KOPT-K1 (cell line): ENCODE data around the gene NTN1.

Source experiments
- H3K27ac ChIP-seq: fragments of 200-600 bp; sonication (generic); 2 replicates; pipeline ENCODE4 v1.5.1; 2016; ENCODE audit warnings: antibody characterized with exemption, mild to moderate bottlenecking, low read depth, low read length; ENCODE audit not compliant: poor library complexity, severe bottlenecking
- H3K36me3 ChIP-seq: fragments of 200-600 bp; sonication (generic); 2 replicates; pipeline ENCODE4 v1.5.1; 2017; ENCODE audit warnings: antibody characterized with exemption, mild to moderate bottlenecking, low read length, moderate library complexity; ENCODE audit not compliant: insufficient read depth
- H3K9me3 ChIP-seq: fragments of 200-600 bp; sonication (generic); 2 replicates; pipeline ENCODE4 v1.5.1; 2017; ENCODE audit warnings: antibody characterized with exemption, low read length, mild to moderate bottlenecking; ENCODE audit not compliant: insufficient read depth, poor library complexity, severe bottlenecking

The NTN1 gene

DNA sequence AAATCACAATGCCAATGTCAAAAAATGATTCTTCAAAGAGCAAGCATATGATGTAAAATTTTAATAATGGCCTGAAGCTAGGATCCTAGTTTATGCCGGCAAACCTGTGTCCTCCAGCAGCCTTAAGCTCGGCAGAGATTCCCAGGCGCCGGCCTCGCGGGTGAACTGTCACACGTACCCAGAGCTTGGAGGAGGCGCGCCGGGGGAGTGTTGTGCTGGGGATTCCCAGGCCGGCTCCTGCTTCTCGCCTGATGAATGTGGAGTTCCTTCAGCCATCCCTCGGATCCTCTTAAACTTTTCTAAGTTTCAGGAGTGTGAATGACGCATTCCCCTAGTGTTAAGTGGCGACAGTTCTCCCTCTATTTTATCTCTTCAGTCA is 19.1 kb upstream of the NTN1 start:
- H3K36me3 ChIP-seq = no peaks in the 10 kb centered on the region
- peaks cover 32% of the 10 kb centered on the region for H3K9me3 ChIP-seq
- H3K27ac ChIP-seq = no peak overlapping the region

DNA sequence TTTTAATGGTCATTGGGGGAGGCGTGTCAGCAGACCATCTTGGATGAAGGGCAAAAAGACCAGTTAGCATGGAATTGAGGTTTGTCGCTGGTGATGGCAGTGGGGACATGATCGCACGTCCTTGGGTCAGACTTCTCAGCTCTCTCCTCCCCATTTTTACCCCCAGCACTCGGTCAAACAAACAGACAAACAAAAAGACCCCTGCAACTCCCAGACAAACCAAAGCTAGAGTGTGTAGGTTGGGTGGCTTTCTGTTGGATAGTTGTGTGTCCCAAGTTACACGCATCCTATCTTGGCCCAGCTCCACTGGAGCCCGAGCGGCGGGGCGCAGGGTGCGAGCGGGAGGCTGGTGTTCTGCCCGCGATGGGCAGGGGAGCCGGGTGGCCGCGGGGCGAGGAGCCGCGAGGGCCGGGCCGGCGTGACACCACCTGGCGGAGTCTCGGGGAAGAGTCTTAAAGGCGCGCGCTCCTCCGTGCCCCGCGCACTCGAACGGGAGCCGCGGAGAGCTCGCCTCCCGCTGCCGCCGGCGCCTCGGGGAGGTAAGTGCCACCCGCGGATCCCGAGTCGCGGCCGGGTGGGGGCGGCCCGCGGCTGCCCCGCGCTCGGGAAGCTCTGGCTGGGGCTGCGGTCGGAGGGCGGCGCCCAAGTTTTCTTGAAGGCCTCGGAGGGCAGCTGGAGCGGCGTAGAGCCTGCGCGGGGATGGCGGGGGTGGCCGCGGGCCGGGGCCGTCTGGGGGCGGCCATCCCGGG is 18.5 kb upstream of the NTN1 start:
- peaks cover 32% of the 10 kb centered on the region for H3K9me3 ChIP-seq
- H3K27ac ChIP-seq = no peak overlapping the region

DNA sequence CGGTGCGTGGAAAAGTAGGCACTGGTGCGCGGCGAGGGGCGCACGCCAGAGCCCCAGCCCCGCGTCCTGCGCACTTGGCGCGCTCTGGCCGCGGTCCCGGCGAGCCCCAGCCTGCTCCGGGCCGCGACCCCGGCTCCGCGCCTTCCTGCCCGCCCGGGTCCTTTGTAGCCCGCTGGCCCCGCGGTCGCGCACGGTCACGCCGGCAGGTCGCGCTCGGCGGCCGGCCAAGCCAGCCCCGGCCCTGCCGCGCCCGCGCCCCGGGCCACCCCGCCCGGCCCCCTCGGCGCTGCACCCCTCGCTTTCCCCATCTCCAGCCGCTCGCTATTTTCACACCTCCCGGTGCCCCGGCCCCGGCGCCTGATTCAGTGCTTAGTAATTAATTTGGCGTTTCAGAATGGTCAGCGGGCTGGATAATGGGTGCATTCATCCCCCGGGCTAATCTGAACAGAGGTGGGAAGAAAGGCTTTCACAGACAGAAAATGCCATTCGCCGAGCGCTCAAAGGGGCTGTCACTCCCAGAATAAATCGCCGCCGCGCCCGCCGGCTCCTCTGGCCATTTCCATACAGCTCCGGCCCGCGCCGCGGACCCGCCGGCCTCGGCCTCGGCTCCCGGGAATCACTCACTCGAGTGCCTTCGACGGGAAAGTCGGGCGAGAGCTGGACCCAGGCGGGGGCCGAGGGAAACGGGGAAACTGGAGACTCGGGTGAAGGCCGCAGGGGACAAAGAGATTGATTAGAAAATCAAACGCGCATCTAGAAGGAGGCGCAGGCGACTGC is 17.8 kb upstream of the NTN1 start:
- Histone ChIP-seq H3K9me3 (peaks cover 32% of the 10 kb centered on the region), H3K27ac (no peak overlapping the region), H3K36me3 (no peaks in the 10 kb centered on the region)

More for the DNA sequence above, 18.5 kb upstream of the NTN1 start:
- no peaks in the 10 kb centered on the region for H3K36me3 ChIP-seq

DNA sequence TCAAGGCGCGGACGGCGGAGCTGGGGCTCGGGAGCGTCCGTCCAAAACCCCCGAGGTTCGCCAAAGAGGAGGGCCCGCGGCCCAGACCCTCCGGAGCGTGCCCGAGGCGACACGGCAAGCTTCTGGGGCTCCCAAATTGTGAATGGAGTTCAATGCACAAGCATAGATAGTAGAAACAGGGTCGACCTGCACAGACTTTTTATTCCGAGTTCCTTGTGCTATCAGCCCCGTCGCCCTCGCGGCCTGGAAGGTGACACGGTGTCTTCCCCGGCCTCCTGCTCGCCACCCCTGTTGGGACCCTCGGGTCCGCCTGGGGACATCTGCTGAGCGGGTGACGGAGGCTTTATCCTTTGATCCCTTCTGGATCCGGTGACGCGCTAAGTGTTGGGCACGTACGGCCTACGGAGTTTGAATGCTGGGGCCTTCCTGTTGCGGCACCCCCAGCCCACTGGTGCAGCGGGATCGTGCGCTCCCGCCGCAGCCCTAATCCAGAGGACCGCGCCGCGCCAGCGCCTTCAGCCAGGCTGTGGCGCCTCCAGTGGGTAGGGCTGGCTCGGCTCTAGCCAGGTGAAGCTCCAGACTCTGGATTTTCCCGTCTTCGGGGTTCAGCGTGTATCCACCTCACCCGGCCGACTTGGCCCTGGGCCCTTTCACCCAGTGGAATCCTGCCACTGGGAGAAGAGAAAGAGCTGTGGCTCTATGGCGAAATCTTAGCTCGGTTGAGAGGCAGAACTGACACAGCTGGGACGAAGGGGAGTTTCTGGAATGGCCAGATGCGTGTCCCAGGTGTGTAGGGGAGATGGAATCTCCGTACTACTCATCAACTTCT is 17.0 kb upstream of the NTN1 start:
- no peaks in the 10 kb centered on the region for H3K36me3 ChIP-seq
- H3K27ac ChIP-seq = no peak overlapping the region
- peaks cover 32% of the 10 kb centered on the region for H3K9me3 ChIP-seq

DNA sequence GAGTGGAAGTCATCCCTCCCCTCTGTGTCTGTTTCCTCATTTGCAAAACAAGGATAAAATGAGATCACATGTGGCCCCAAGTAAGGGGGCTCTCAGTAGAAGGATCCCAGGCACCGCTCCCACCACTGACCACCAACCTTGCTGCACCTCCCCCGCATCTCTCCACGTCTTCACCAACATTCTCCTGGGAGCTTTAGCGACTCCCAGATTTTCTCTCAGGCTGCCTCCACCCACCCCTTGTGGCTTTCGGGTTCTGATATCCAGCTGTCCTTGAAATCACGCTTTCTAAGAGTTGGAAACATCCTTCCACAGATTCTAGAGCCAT is 16.4 kb upstream of the NTN1 start:
- H3K27ac ChIP-seq = no peak overlapping the region
- H3K36me3 ChIP-seq = no peaks in the 10 kb centered on the region
- H3K9me3 ChIP-seq = peaks cover 32% of the 10 kb centered on the region

DNA sequence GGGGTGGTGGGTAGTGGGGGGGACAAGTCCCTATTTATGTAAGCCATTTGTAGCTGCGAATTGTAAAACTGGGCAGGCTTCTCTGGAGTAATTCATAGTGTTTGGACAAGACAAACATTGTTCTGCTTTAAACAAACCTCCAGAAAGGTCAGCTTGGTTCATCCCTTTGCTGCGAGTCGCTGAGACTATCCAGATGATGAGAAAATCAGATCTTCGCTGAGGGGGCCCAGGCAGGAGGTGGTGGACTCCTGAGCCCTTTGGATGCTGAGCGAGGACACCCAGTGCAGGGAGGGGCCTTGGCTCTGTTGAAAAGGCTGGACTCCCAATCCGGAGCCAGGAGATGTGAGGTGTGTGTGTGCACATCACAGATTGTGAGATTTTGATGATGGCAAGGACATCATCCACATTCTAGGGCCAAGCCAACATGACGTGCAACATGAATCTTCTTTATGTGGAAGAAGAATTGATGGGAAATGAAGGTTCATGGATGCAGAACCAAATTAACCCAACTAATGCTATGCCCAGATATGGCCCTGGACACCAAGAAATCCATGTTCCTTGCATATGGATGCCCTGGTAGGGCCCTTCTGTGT is 15.0 kb upstream of the NTN1 start:
- no peaks in the 10 kb centered on the region for H3K36me3 ChIP-seq
- no peak overlapping the region for H3K27ac ChIP-seq

DNA sequence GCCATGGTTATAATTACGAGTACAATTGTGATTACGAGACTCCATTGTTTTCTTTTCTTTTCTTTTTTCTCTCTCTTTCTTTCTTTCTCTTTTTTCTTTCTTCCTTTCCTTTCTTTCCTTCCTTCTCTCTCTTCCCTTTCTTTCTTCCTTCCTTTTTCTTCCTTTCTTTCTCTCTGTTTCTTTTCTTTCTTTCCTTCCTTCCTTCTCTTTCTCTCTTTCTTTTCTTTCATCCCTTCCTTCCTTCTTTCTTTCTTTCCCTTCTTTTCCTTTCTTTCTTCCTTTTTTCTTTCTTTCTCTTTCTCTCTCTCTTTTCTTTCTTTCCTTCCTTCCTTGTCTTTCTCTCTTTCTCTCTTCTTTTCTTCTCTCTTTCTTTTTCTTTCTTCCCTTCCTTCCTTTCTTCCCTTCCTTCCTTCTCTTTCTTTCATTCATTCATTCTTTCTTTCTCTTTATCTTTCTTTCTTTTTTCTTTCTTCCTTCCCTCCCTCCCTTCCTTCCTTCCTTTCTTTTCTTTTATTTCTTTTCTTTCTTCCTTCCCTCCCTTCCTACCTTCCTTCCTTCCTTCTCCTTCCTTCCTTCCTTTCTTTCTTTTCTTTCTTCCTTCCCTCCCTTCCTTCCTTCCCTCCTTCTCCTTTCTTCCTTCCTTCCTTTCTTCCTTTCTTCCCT is 14.1 kb upstream of the NTN1 start:
- Histone ChIP-seq H3K27ac (no peak overlapping the region), H3K9me3 (peaks cover 26% of the 10 kb centered on the region), H3K36me3 (no peaks in the 10 kb centered on the region)

More for the DNA sequence above, 15.0 kb upstream of the NTN1 start:
- peaks cover 26% of the 10 kb centered on the region for H3K9me3 ChIP-seq

DNA sequence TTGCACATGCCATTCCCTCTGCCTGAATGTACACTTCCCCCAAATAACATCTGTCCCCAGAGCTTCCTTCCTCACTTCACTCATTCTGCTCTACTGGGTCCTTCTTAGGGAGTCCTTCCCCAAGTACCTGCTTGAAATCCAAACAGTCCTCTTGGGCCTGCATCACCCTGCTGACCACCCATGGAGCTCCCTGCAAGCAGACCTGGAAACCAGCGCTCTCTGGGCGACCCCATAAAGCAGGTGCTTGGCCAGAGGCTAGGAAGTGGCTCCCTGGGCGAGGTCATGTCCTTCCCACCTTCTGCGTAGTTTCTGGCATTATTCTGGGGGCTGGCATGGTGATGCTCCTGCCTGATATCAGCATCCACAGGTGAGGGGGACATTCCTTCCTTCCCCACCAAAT is 12.2 kb upstream of the NTN1 start:
- H3K9me3 ChIP-seq = peaks cover 13% of the 10 kb centered on the region
- no peak overlapping the region for H3K27ac ChIP-seq
- H3K36me3 ChIP-seq = no peaks in the 10 kb centered on the region

DNA sequence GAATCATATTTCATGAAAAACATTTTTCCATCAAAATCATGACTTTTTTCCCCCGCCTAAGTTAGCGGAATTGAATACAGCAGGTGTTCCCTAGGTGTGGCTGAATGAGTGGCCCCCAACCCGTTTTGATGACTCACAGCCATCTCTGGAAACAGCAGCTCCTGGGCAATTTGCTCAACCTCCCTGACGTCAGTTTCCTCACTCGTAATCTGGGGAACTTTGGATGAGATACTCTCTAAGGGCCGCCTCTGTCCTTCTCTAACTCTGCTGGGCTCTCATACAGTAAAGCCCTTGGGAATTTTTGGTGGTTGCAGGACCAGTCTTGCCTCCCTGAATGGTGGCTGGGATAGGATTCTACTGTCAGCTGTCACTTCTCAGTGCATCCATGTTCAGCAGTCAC is 11.6 kb upstream of the NTN1 start:
- Histone ChIP-seq H3K27ac (no peak overlapping the region), H3K36me3 (no peaks in the 10 kb centered on the region), H3K9me3 (peaks cover 7% of the 10 kb centered on the region)

DNA sequence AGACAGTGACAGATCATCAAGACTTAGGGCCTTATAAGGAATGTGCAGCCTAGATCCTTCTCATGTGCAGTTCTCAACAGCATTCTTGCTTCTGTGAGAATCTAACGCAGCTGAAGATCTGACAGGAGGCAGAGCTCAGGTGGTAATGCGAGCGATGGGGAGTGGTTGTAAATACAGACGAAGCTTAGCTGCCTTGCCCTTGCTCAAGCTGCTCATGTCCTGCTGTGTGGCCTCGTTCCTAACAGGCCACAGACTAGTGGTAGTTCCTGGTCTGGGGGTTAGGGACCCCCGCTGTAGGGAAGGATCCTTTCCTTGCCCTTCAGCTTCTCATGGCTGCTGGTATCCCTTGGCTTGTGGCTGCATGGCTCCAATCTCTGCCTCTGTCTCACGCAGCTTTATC is 10.3 kb upstream of the NTN1 start:
- no peak overlapping the region for H3K27ac ChIP-seq
- H3K36me3 ChIP-seq = no peaks in the 10 kb centered on the region
- no peaks in the 10 kb centered on the region for H3K9me3 ChIP-seq

DNA sequence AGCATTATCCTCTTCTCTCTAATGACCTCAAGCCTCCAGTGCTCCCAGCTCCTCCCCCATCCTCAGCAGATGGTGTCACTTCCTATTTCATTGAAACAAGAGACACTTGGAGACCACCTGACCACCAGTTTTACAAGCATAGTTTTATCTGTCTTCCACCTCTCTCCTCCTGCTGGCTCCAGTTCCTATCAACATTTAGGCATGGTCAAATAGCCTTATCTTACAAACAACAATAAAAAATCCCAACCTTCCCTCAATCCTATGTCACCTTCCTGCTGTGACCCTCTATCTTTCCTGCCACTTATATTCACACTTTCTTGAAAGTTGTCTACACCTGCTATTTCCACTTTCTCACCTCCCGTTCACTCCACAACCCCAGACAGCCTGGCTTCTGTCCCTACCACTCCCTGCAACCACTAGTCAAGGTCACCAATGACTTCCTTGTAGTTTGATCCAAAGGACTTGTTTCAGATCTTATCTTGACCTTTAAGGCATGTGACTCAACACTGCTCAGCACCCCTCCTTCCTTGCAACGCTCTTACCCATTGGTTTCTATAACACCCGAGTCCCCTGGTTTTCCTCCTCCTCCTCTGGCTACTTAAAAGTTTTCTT is 4.3 kb upstream of the NTN1 start:
- Histone ChIP-seq H3K27ac (no peak overlapping the region), H3K9me3 (no peaks in the 10 kb centered on the region), H3K36me3 (no peaks in the 10 kb centered on the region)

DNA sequence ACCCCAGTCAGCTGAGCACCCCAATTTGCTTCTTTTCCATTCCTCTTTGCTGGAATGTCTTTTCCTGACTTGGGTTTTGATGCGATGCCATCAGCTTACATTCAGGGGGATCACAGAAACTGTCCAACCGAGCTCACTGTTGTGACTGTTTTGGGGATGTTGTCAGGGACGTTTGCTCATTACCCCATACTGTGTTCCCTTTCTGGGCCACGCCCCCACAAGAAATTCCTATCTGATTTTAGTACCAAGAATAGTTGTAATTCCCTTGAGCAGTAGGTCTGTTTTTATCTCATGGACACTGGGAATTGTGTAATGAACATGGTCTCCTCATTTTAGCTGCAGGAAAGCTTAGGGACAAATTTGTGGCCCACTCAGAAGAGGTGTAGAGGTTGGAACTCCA is 2.6 kb upstream of the NTN1 start:
- no peaks in the 10 kb centered on the region for H3K9me3 ChIP-seq

DNA sequence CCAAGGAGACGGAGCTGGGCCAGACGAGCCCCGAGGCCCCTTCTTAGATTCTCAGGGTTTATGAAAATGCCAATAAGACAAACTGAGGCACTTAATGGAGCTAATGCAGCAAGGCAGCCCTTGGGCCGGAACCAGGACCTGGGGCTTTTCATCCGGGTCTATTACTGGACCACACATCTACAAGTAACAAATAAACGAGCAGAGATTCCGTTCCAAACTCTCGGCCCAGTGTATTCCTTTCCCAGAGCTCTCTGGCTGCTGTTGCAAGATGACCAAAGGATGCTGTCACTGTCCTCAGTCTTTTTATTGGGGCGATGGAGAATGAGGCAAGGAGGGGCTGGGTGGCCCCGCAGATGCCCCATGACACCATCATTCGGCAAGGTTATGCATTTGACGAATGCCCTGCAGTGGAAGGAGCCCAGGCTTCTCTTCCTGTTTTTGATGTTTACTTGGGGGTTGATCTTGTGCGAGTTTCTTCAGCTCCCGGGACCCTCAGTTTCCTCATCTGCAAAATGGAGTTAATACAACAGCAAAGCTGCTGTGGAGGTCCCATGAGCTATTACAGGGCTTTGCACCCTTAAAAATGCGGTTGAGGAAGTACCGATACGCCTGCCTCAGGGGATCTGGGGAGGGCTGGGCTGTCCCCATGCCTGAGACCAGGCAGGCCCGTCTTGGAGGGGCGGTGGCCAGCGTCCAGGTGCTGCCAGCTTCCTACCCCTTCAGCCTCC is 1.1 kb upstream of the NTN1 start:
- H3K27ac ChIP-seq = no peak overlapping the region
- H3K36me3 ChIP-seq = no peaks in the 10 kb centered on the region
- H3K9me3 ChIP-seq = no peaks in the 10 kb centered on the region

More for the DNA sequence above, 2.6 kb upstream of the NTN1 start:
- H3K27ac ChIP-seq = no peak overlapping the region
- H3K36me3 ChIP-seq = no peaks in the 10 kb centered on the region

DNA sequence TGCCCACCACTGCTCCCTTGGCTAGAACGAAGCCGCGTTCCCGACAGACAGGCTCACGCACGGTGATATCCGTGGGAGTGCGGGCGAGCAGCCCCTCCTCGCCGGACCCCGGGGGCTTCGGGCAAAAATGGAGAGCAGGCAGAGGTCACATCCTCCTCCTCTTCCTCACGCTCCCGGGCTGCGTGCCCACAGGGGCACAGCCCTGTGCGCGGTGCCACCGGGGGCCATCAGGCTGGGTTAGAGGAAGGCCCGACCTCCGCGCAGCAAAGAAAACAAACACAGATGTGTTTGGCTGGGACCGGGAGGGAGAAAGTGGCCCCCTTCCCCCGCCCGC is 519 bp upstream of the NTN1 start:
- Histone ChIP-seq H3K27ac (no peak overlapping the region), H3K36me3 (no peaks in the 10 kb centered on the region), H3K9me3 (no peaks in the 10 kb centered on the region)
